SK-N-SH (cell line): ENCODE results near the gene C1GALT1.

ENCODE experiments used
- EP300 ChIP-seq, 2 experiments: IDR thresholded peaks; 2 replicates each; pipeline versions ENCODE4 v1.4.0 to v1.6.1; 2012; ENCODE audit warnings: borderline replicate concordance in 1 of 2, low read depth in 1 of 2, low read length in 1 of 2
- FOXM1 ChIP-seq: IDR thresholded peaks from 2 replicates; pipeline ENCODE4 v1.4.0; 2012; ENCODE audit warnings: low read depth, mild to moderate bottlenecking
- GABPA ChIP-seq: IDR thresholded peaks from 2 replicates; pipeline ENCODE4 v1.4.0; 2012; ENCODE audit warnings: low read depth, mild to moderate bottlenecking
- MXI1 ChIP-seq: IDR thresholded peaks from 2 replicates; pipeline ENCODE4 v1.6.1; 2012; ENCODE audit warnings: mild to moderate bottlenecking, low read depth, low read length, improper control_type of control experiment
- PBX3 ChIP-seq: IDR thresholded peaks from 2 replicates; pipeline ENCODE4; 2012
- POLR2AphosphoS5 ChIP-seq: IDR thresholded peaks from 2 replicates; pipeline ENCODE4 v1.6.1; 2012; ENCODE audit warnings: low read depth, low read length
- RAD21 ChIP-seq: IDR thresholded peaks from 2 replicates; pipeline ENCODE4 v1.6.1; 2012; ENCODE audit warnings: mild to moderate bottlenecking, low read length
- RCOR1 ChIP-seq: fragments of 150-350 bp; IDR thresholded peaks from 2 replicates; pipeline ENCODE4 v1.6.1; 2017; ENCODE audit warnings: antibody characterized with exemption, low read length
- SIN3A ChIP-seq: IDR thresholded peaks from 2 replicates; pipeline ENCODE4 v1.6.1; 2012; ENCODE audit warnings: low read depth, mild to moderate bottlenecking, low read length, moderate library complexity, borderline replicate concordance
- TAF1 ChIP-seq: IDR thresholded peaks from 2 replicates; pipeline ENCODE4 v1.6.1; 2012; ENCODE audit warnings: low read depth, mild to moderate bottlenecking, low read length, moderate library complexity, borderline replicate concordance
- YY1 ChIP-seq: IDR thresholded peaks from 2 replicates; pipeline ENCODE4 v1.4.0; 2012; ENCODE audit warnings: low read depth, mild to moderate bottlenecking
- TF ChIP-seq, protein P1 (sequence below): fragments of 200-600 bp; sonication (generic); IDR thresholded peaks from 2 replicates; pipeline ENCODE4 v1.6.1; 2017; ENCODE audit warnings: antibody characterized with exemption, mild to moderate bottlenecking, moderate library complexity

- TF ChIP-seq RAD21 (no peak), FOXM1 (no peak), YY1 (no peak), POLR2AphosphoS5 (no peak), TAF1 (no peak), MXI1 (0 out of 2 replicates have a peak, but pooled peaks have one; percentile 51), PBX3 (no peak), RCOR1 (no peak), GABPA (no peak), EP300 (IDR thresholded peaks at IDR 0.05; ENCODE audit: borderline replicate concordance in 1 of 2, low read depth in 1 of 2, low read length in 1 of 2) (no peak), SIN3A (no peak)
- TF ChIP-seq, protein P1, sequence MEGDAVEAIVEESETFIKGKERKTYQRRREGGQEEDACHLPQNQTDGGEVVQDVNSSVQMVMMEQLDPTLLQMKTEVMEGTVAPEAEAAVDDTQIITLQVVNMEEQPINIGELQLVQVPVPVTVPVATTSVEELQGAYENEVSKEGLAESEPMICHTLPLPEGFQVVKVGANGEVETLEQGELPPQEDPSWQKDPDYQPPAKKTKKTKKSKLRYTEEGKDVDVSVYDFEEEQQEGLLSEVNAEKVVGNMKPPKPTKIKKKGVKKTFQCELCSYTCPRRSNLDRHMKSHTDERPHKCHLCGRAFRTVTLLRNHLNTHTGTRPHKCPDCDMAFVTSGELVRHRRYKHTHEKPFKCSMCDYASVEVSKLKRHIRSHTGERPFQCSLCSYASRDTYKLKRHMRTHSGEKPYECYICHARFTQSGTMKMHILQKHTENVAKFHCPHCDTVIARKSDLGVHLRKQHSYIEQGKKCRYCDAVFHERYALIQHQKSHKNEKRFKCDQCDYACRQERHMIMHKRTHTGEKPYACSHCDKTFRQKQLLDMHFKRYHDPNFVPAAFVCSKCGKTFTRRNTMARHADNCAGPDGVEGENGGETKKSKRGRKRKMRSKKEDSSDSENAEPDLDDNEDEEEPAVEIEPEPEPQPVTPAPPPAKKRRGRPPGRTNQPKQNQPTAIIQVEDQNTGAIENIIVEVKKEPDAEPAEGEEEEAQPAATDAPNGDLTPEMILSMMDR: no peak
These were observed 905 bp downstream of the C1GALT1 start for GRCh38 chr7:7183061-7183837.
